Measurements from ENCODE around the gene LST1. TPM values are rescaled to one million over a fixed set of nuclear protein-coding genes. Genes with fewer than 3 reads are reported as not detected.

The LST1 gene
- 68.1 TPM for total RNA-seq
- long read RNA-seq, partial matches to known transcripts = 3 of 16 reads
- long read RNA-seq, other reads (novel, unspliced or antisense) = 4 of 16 reads

DNA sequence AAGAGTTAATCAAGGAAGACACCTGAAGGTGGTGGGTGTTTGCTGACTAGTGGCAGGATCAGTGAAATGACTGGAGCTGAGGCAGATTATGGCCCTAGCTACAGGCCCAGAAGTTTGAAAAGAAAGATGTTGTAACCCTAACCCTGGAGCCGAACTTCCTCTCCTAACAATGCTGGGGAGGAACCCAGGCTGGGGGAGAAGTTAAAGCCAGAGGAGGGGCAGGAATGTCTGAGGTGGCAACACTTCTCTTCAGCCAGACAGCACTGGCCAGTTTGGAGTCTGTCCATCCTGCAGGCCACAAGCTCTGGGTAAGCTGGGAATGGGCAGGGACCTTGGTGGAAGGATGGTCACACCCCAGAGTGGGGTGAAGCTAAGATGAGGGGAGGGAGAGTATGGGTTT lies at the start of gene LST1:
LST1 (plus strand) TSS at position 270 of the 400 bp plus-strand sequence. CDS start 1,023 bp downstream, outside the sequence.
- Histone ChIP-seq H3K36me3 (no peaks in the 10 kb centered on the region), H3K4me3 (peak within 1 kb of the TSS; percentile 35), H3K27me3 (no peaks in the 10 kb centered on the region), H3K4me1 (peaks cover 16% of the 10 kb centered on the region), H3K9me3 (no peaks in the 10 kb centered on the region), H3K27ac (peak within 1 kb of the TSS; percentile 60)
- intact Hi-C loops (cut with DNase I) = no loop called here
- DNase-seq (peak; percentile 64), ATAC-seq (peak; percentile 71)
- TF ChIP-seq, protein P1, sequence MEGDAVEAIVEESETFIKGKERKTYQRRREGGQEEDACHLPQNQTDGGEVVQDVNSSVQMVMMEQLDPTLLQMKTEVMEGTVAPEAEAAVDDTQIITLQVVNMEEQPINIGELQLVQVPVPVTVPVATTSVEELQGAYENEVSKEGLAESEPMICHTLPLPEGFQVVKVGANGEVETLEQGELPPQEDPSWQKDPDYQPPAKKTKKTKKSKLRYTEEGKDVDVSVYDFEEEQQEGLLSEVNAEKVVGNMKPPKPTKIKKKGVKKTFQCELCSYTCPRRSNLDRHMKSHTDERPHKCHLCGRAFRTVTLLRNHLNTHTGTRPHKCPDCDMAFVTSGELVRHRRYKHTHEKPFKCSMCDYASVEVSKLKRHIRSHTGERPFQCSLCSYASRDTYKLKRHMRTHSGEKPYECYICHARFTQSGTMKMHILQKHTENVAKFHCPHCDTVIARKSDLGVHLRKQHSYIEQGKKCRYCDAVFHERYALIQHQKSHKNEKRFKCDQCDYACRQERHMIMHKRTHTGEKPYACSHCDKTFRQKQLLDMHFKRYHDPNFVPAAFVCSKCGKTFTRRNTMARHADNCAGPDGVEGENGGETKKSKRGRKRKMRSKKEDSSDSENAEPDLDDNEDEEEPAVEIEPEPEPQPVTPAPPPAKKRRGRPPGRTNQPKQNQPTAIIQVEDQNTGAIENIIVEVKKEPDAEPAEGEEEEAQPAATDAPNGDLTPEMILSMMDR (IDR thresholded peaks at IDR 0.05) = no peak

DNA sequence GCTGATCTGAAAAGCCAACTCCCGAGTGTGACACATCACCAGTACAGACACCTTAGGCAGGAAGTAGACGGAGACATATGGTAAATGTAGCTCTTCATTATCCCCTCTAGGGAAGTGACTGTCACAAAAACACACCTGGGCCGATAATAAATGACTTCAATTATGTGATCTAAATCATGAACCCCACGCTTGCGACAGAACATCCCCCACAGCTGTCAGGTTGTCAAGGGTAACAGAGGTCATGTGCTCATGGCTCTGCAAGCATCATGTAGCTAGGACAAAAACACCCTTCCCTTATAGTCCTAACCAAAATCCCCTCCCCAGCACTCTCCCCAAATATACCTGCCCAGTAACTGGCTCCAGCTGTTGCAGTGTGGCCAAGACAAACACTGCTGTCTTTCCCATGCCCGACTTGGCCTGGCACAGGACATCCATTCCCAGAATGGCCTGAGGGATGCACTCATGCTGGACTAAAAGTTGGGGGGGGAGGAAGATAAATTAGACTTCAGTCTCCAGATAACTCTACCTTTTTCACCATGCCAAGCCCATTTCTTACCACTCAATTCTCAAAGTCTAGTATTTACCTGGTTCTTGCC lies 47.2 kb upstream of the LST1 start:
- Histone ChIP-seq H3K4me1 (peaks cover 29% of the 10 kb centered on the region), H3K27me3 (no peaks in the 10 kb centered on the region), H3K36me3 (peaks cover 68% of the 10 kb centered on the region), H3K4me3 (peak overlapping the region; percentile 6), H3K27ac (no peak overlapping the region), H3K9me3 (no peaks in the 10 kb centered on the region)
- ATAC-seq (no peak), DNase-seq (no peak)
- intact Hi-C loops (cut with DNase I) = no loop called here
- TF ChIP-seq, protein P1 (IDR thresholded peaks at IDR 0.05) = no peak

DNA sequence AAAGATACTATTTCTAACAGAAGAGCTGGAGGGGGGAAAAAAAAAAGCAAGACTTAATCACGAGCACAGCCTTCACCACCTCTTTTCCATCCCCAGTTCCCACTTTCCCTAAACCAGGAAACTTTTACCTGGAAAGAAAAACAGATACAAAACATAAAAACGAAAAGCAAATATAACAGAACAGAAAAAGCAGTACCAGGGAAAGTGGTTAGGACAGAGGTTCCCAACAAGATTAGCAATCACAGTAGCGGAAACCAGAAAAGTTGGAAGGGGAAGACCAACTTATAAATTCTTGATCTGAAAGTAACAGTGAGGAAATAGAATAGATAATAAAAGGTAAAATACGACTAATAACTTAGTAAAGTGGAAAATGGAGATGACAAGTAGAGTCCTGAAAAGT lies 45.4 kb upstream of the LST1 start:
- Histone ChIP-seq H3K36me3 (peaks cover 51% of the 10 kb centered on the region), H3K27me3 (no peaks in the 10 kb centered on the region), H3K4me1 (peaks cover 29% of the 10 kb centered on the region), H3K27ac (peak overlapping the region; percentile 93), H3K4me3 (peak overlapping the region; percentile 72), H3K9me3 (no peaks in the 10 kb centered on the region)
- DNase-seq = no peak
- intact Hi-C loops (cut with DNase I) = no loop called here
- TF ChIP-seq, protein P1 (IDR thresholded peaks at IDR 0.05) = no peak
- no peak for ATAC-seq

DNA sequence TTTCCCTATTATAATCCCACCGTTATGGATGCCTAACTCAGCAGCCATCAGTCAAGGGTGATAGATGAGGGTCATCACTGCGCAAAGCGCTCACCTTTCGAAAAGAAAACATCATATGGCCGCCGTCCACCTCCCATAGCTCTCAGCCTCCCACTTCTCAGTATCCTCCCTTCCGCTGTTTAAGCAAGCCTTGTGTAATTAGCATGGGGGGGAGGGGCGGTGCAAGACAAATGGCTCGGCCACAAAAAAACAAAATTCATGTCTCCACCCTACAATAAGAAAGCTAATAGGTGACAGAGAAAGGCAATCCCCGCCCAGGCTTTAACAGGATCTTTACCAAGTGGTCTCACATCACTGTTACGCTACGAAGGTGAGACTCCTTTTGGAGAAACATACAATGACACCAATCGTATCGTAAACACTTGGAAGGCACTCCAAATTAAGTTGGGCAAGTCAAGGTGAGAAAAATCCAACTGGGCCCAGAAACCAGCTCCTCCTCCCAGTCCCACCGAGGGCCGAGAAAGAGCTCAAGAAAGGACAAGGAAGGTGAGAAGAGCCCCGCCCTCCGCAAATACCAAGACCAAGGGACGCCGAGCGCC lies 44.9 kb upstream of the LST1 start:
- H3K4me3 ChIP-seq = peak overlapping the region; percentile 72
- DNase-seq = no peak
- ATAC-seq = peak; percentile 49
- H3K9me3 ChIP-seq = no peaks in the 10 kb centered on the region
- H3K27me3 ChIP-seq = no peaks in the 10 kb centered on the region
- peak overlapping the region; percentile 93 for H3K27ac ChIP-seq
- TF ChIP-seq, protein P1 (IDR thresholded peaks at IDR 0.05) = no peak
- H3K4me1 ChIP-seq = peaks cover 29% of the 10 kb centered on the region
- intact Hi-C loops (cut with DNase I) = no loop called here
- H3K36me3 ChIP-seq = peaks cover 45% of the 10 kb centered on the region

DNA sequence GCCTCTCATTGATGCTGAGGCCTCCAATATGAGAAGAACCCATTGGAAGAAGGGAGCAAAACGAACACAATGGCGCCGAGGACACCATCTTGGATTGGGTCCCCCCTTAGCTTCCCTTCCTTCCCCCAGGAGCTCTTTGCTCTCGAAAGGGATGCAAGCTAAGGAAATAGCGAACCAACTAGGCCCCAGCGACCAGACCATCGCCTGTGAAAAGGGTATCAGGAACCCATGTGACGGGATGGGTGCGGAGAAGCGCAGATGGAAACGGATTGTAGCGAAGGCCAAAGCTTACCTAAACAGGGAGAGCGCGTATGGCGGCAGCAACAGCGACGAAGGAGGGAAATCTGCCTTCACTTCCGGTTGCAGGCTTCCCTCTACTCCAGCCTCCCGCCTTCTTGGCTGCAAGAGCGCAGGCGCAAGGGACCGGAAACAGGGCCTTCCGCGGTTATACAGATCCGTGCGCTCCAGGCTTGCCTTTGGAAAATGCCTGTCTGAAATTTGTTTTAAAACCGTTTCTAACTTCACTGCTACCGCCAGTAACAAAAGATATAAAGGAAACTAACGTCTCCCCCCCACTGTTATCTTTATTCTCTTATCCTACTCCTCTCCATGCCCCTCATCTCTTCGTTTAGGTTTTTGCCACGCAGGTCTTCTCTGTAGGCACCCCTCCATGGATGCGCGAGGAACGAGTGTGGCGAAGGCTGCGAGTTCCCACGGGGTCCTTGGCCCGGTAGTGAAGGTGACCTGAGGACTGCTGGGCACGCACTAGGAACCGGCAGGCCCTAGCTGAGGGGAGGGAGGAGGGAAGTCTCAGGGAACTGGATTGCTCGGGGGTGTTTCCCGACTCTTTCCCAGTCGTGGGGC lies 44.2 kb upstream of the LST1 start, which contains the start of gene DDX39B:
DDX39B (minus strand) TSS at position 346 of the 864 bp plus-strand sequence. CDS start 1,471 bp downstream, outside the sequence.
- TF ChIP-seq, protein P1 (IDR thresholded peaks at IDR 0.05) = no peak
- H3K27ac ChIP-seq = peak within 1 kb of the TSS; percentile 93
- H3K36me3 ChIP-seq = peaks cover 38% of the 10 kb centered on the region
- H3K27me3 ChIP-seq = no peaks in the 10 kb centered on the region
- peak within 1 kb of the TSS; percentile 72 for H3K4me3 ChIP-seq
- ATAC-seq = peak; percentile 91
- peaks cover 29% of the 10 kb centered on the region for H3K4me1 ChIP-seq
- intact Hi-C loops (cut with DNase I) = no loop called here
- H3K9me3 ChIP-seq = no peaks in the 10 kb centered on the region
- DNase-seq = peak; percentile 97

All from upper lobe of right lung (tissue), 1 donor.